HepG2 (cell line): Measurements from ENCODE around the gene EFNA4.

ENCODE experiments used
- CBFB ChIP-seq: sonication (generic); formaldehyde crosslinking; IDR thresholded peaks from 2 replicates; pipeline ENCODE4 v1.4.0; 2020; ENCODE audit warnings: missing genetic modification reagents
- GLMP ChIP-seq: sonication (generic); formaldehyde crosslinking; IDR thresholded peaks from 2 replicates; pipeline ENCODE4 v1.9.0; 2021; ENCODE audit warnings: missing genetic modification reagents, mild to moderate bottlenecking, borderline replicate concordance
- HMGXB4 ChIP-seq, 2 experiments: sonication (generic) in 1 of 2; formaldehyde crosslinking in 1 of 2; IDR thresholded peaks; 2 replicates each; pipeline versions ENCODE4 v1.4.0 to v1.6.1; 2018 to 2020; ENCODE audit warnings: missing genetic modification reagents in 2 of 2, borderline replicate concordance in 1 of 2, low read depth in 1 of 2, mild to moderate bottlenecking in 1 of 2, missing biosample characterization in 1 of 2
- JDP2 ChIP-seq: sonication (generic); formaldehyde crosslinking; IDR thresholded peaks from 2 replicates; pipeline ENCODE4 v1.8.1; 2022; ENCODE audit warnings: missing genetic modification reagents, borderline replicate concordance
- MAFK ChIP-seq, 2 experiments: IDR thresholded peaks in 1 of 2; conservative IDR thresholded peaks in 1 of 2; 2 replicates each; pipeline ENCODE4 v1.6.1; 2011; ENCODE audit warnings: improper control_type of control experiment in 2 of 2, low read length in 2 of 2
- PHB2 ChIP-seq: fragments of 450-650 bp; IDR thresholded peaks from 2 replicates; pipeline ENCODE4 v1.6.1; 2018; ENCODE audit not compliant: partially characterized antibody
- POLR2A ChIP-seq, 2 experiments: IDR thresholded peaks; 2 replicates each; pipeline ENCODE4 v1.6.1; 2011; ENCODE audit warnings: low read depth in 2 of 2, low read length in 2 of 2, mild to moderate bottlenecking in 1 of 2, moderate library complexity in 1 of 2; ENCODE audit not compliant: insufficient read depth in 1 of 2
- RFX1 ChIP-seq: fragments of 450-650 bp; IDR thresholded peaks from 2 replicates; pipeline ENCODE4 v1.6.1; 2017
- SMAD3 ChIP-seq: sonication (generic); formaldehyde crosslinking; IDR thresholded peaks from 2 replicates; pipeline ENCODE4 v1.4.0; 2020; ENCODE audit warnings: missing genetic modification reagents
- ZBTB1 ChIP-seq: sonication (generic); formaldehyde crosslinking; IDR thresholded peaks from 2 replicates; pipeline ENCODE4 v1.4.0; 2020; ENCODE audit warnings: missing genetic modification reagents, borderline replicate concordance
- ZBTB4 ChIP-seq: sonication (generic); formaldehyde crosslinking; IDR thresholded peaks from 2 replicates; pipeline ENCODE4 v1.4.0; 2020; ENCODE audit warnings: missing genetic modification reagents, mild to moderate bottlenecking, borderline replicate concordance
- ZBTB7A ChIP-seq: sonication (generic); formaldehyde crosslinking; IDR thresholded peaks from 2 replicates; pipeline ENCODE4 v1.8.0; 2022; ENCODE audit warnings: mild to moderate bottlenecking, missing genetic modification reagents
- ZNF329 ChIP-seq: sonication (generic); formaldehyde crosslinking; IDR thresholded peaks from 2 replicates; pipeline ENCODE4 v1.9.0; 2021; ENCODE audit warnings: low read depth, mild to moderate bottlenecking, missing genetic modification reagents

GRCh38 chr1:155107309-155108264, 44.0 kb downstream of the EFNA4 start:
- TF ChIP-seq RFX1 (no peak), PHB2 (no peak), MAFK (conservative IDR thresholded peaks at IDR 0.05 in 1 of 2, IDR thresholded peaks at IDR 0.05 in 1 of 2; ENCODE audit: low read length in 2 of 2) (no peak), ZBTB4 (CRISPR knock-in tag) (no peak), POLR2A (IDR thresholded peaks at IDR 0.05; ENCODE audit: insufficient read depth in 1 of 2, low read depth in 2 of 2, low read length in 2 of 2) (peak in 1 of 2 experiments; percentile 42; a peak in 1 of 4 replicates), SMAD3 (peak; percentile 79; the same call in 1 of the 2 replicates), JDP2 (CRISPR knock-in tag) (no peak), ZNF329 (CRISPR knock-in tag) (no peak), ZBTB1 (CRISPR knock-in tag) (no peak), GLMP (no peak), CBFB (CRISPR knock-in tag) (no peak), HMGXB4 (CRISPR knock-in tag; IDR thresholded peaks at IDR 0.05; ENCODE audit: borderline replicate concordance in 1 of 2, low read depth in 1 of 2) (no peak), ZBTB7A (no peak)
